Panc1 (cell line): ENCODE data around the gene DNAJC13. TPM values are rescaled to one million over a fixed set of nuclear protein-coding genes. Genes with fewer than 3 reads are reported as not detected.

Source experiments
- ATAC-seq: fragments of 200-7000 bp; cut with Tn5 transposase; 2 replicates; pipeline ENCODE4 v1.9.1; 2020; ENCODE audit warnings: mild to moderate bottlenecking, moderate library complexity
- BruUV-seq: library from RNA; stranded (reverse); fragments of 400-500 nt; replicated peaks from 2 replicates; lab custom pipeline; 2021; lab: Mats Ljungman, UMichigan
- CTCF ChIA-PET: fragments of 300-600 bp; sonication (Branson Sonifier 250); formaldehyde crosslinking; loops from one replicate; lab custom pipeline; 2022; ENCODE audit warnings: antibody characterized with exemption; lab: Charles Lee
- POLR2A ChIA-PET: fragments of 300-600 bp; sonication (Branson Sonifier 250); formaldehyde crosslinking; loops from one replicate; lab custom pipeline; 2022; ENCODE audit warnings: antibody characterized with exemption; lab: Charles Lee
- DNase-seq: peaks from one replicate; pipeline ENCODE4 v3.0.0-alpha.2; 2010; ENCODE audit warnings: low read depth, low spot score
- H3K27ac ChIP-seq: 2 replicates; pipeline ENCODE4 v1.5.1; 2011; ENCODE audit warnings: mild to moderate bottlenecking, low read length, inconsistent platforms
- H3K27me3 ChIP-seq: fragments of 200-500 bp; sonication (Bioruptor generic); 2 replicates; pipeline ENCODE4 v1.6.0; 2014; ENCODE audit warnings: low read length, inconsistent platforms; ENCODE audit not compliant: control insufficient read depth, insufficient read depth
- H3K36me3 ChIP-seq: fragments of 200-500 bp; sonication (Bioruptor generic); 2 replicates; pipeline ENCODE4 v1.5.1; 2014; ENCODE audit warnings: inconsistent platforms, mild to moderate bottlenecking, low read length, moderate library complexity; ENCODE audit not compliant: control insufficient read depth, insufficient read depth
- H3K4me1 ChIP-seq: 2 replicates; pipeline ENCODE4 v1.5.1; 2011; ENCODE audit warnings: inconsistent platforms, mild to moderate bottlenecking, low read length, moderate library complexity; ENCODE audit not compliant: control insufficient read depth, insufficient read depth
- H3K4me3 ChIP-seq, 2 experiments: 2 replicates each; pipeline ENCODE4 v1.5.1; 2011 to 2012; ENCODE audit warnings: low read depth in 2 of 2, low read length in 2 of 2, mild to moderate bottlenecking in 2 of 2, inconsistent platforms in 1 of 2, moderate library complexity in 1 of 2
- H3K9me3 ChIP-seq: fragments of 200-500 bp; sonication (Bioruptor generic); 2 replicates; pipeline ENCODE4 v1.5.1; 2014; ENCODE audit warnings: low read depth, mild to moderate bottlenecking, inconsistent platforms, low read length, moderate library complexity; ENCODE audit not compliant: control insufficient read depth, insufficient read depth
- POLR2AphosphoS5 ChIP-seq: IDR thresholded peaks from 2 replicates; pipeline ENCODE4 v1.6.1; 2012; ENCODE audit warnings: mild to moderate bottlenecking, low read depth, low read length, moderate library complexity
- REST ChIP-seq, 2 experiments: IDR thresholded peaks; 2 replicates each; pipeline ENCODE4 v1.6.1; 2011 to 2012; ENCODE audit warnings: low read depth in 2 of 2, control low read depth in 1 of 2, low read length in 1 of 2, mild to moderate bottlenecking in 1 of 2, moderate library complexity in 1 of 2; ENCODE audit not compliant: insufficient read depth in 1 of 2
- SIN3A ChIP-seq: IDR thresholded peaks from 2 replicates; pipeline ENCODE4 v1.6.1; 2012; ENCODE audit warnings: low read depth, mild to moderate bottlenecking, low read length, moderate library complexity, borderline replicate concordance; ENCODE audit not compliant: insufficient read depth
- TCF7L2 ChIP-seq: IDR thresholded peaks from 2 replicates; pipeline ENCODE4 v1.6.1; 2011; ENCODE audit warnings: mild to moderate bottlenecking, low read depth, low read length, inconsistent platforms
- in situ Hi-C: cut with HindIII; loops from 2 replicates; pipeline ENCODE4 v1.10.0; 2016; ENCODE audit warnings: low sequenced_read_pairs, low pct_unique_long_range_greater_than_20kb
- intact Hi-C: fragments of 100-400 bp; cut with micrococcal nuclease; formaldehyde crosslinking; loops from one replicate; pipeline ENCODE4 v1.10.0; 2022; ENCODE audit not compliant: unreplicated experiment
- total RNA-seq: library from RNA; stranded (reverse); gene quantifications from one replicate; pipeline ENCODE4 v1.2.1, GENCODE V29; 2021; ENCODE audit not compliant: unreplicated experiment
- TF ChIP-seq, protein P1 (sequence below): fragments of 450-650 bp; IDR thresholded peaks from 2 replicates; pipeline ENCODE4 v1.5.1; 2017; ENCODE audit warnings: mild to moderate bottlenecking

Gene DNAJC13
- total RNA-seq, 1 experiment from 2014 or later = 54.2 TPM

DNA sequence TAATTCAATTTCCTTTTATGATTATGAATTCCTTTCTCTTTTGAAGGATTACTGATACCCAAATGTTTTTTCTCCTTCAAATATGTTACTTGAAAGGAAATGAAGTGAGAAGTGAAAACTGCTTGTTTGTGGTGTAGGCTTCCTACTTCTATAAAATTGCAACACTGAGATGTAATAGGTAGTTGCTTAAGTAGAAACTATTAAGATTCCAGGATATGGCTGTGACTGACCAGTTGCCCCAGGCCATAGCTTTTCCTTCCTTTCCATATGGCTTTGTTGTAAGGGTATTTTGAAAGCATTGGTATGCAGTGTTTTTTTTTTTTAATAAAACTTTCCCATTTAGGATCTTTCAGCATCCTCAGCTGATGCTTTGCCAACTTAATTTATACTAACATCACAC, 28.5 kb downstream of the DNAJC13 start:
- Histone ChIP-seq H3K4me1 (peaks cover 2% of the 10 kb centered on the region; the same call in 1 of the 2 replicates), H3K9me3 (no peaks in the 10 kb centered on the region), H3K27me3 (no peaks in the 10 kb centered on the region), H3K27ac (no peak overlapping the region), H3K36me3 (peaks cover 14% of the 10 kb centered on the region; the same call in 1 of the 2 replicates), H3K4me3 (no peak overlapping the region)
- no TSS peak for BruUV-seq
- TF ChIP-seq, protein P1, sequence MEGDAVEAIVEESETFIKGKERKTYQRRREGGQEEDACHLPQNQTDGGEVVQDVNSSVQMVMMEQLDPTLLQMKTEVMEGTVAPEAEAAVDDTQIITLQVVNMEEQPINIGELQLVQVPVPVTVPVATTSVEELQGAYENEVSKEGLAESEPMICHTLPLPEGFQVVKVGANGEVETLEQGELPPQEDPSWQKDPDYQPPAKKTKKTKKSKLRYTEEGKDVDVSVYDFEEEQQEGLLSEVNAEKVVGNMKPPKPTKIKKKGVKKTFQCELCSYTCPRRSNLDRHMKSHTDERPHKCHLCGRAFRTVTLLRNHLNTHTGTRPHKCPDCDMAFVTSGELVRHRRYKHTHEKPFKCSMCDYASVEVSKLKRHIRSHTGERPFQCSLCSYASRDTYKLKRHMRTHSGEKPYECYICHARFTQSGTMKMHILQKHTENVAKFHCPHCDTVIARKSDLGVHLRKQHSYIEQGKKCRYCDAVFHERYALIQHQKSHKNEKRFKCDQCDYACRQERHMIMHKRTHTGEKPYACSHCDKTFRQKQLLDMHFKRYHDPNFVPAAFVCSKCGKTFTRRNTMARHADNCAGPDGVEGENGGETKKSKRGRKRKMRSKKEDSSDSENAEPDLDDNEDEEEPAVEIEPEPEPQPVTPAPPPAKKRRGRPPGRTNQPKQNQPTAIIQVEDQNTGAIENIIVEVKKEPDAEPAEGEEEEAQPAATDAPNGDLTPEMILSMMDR = no peak
- TF ChIP-seq POLR2AphosphoS5 = no peak
- TF ChIP-seq SIN3A = no peak
- no peak for TF ChIP-seq TCF7L2
- no peak for TF ChIP-seq REST (IDR thresholded peaks at IDR 0.05; ENCODE audit: insufficient read depth in 1 of 2, low read depth in 2 of 2, low read length in 1 of 2)
- ChIA-PET POLR2A (interaction anchor here (0.7 kb wide), 1 partner anchor 32 kb away, joined by 6 read pairs; no protein-coding TSS in a partner anchor), CTCF (no interaction called here)
- in situ Hi-C loops (no loop called here), intact Hi-C loops (no loop called here)
- no peak for DNase-seq
- ATAC-seq = no peak; the same call in 1 of the 2 replicates

GRCh38 chr3:132448216-132448961, 31.1 kb downstream of the DNAJC13 start:
- Histone ChIP-seq H3K27me3 (no peaks in the 10 kb centered on the region), H3K4me1 (peaks cover 2% of the 10 kb centered on the region; the same call in 1 of the 2 replicates), H3K36me3 (peaks cover 25% of the 10 kb centered on the region), H3K4me3 (no peak overlapping the region), H3K9me3 (no peaks in the 10 kb centered on the region), H3K27ac (no peak overlapping the region)
- intact Hi-C loops (no loop called here), in situ Hi-C loops (no loop called here)
- POLR2A ChIA-PET = no interaction called here
- BruUV-seq = no TSS peak
- no peak for DNase-seq
- no peak for ATAC-seq
- TF ChIP-seq TCF7L2 (no peak), REST (IDR thresholded peaks at IDR 0.05; ENCODE audit: insufficient read depth in 1 of 2, low read depth in 2 of 2, low read length in 1 of 2) (no peak), SIN3A (no peak), POLR2AphosphoS5 (no peak)
- TF ChIP-seq, protein P1 = no peak
- CTCF ChIA-PET = interaction anchor here (0.7 kb wide), 1 partner anchor 9 kb away, joined by 5 read pairs; no protein-coding TSS in a partner anchor
